Calu3 (cell line): Measurements from ENCODE around the gene TRIML2. TPM values are rescaled to one million over a fixed set of nuclear protein-coding genes. Genes with fewer than 3 reads are reported as not detected.

Experiments
- BruUV-seq: library from RNA; stranded (reverse); fragments of 400-500 nt; replicated peaks from 2 replicates; lab custom pipeline; 2021; lab: Mats Ljungman, UMichigan
- CTCF ChIA-PET: fragments of 300-600 bp; sonication (Branson Sonifier 250); formaldehyde crosslinking; loops from one replicate; lab custom pipeline; 2022; ENCODE audit warnings: antibody characterized with exemption; lab: Charles Lee
- DNase-seq: peaks from one replicate; pipeline ENCODE4 v3.0.0; 2022
- H3K27ac Mint-ChIP-seq: one replicate; pipeline ENCODE4 v1.8.0; 2022; ENCODE audit warnings: mixed read lengths; ENCODE audit not compliant: unreplicated experiment
- H3K27me3 Mint-ChIP-seq: one replicate; pipeline ENCODE4 v1.8.0; 2022; ENCODE audit warnings: mixed read lengths; ENCODE audit not compliant: unreplicated experiment
- H3K36me3 Mint-ChIP-seq: one replicate; pipeline ENCODE4 v1.8.0; 2022; ENCODE audit warnings: mild to moderate bottlenecking, moderate library complexity, mixed read lengths; ENCODE audit not compliant: insufficient read depth, unreplicated experiment
- H3K4me1 Mint-ChIP-seq: one replicate; pipeline ENCODE4 v1.8.0; 2022; ENCODE audit warnings: mild to moderate bottlenecking, low read depth, mixed read lengths; ENCODE audit not compliant: unreplicated experiment
- H3K4me3 Mint-ChIP-seq: one replicate; pipeline ENCODE4 v1.8.0; 2022; ENCODE audit warnings: mild to moderate bottlenecking, low read depth, moderate library complexity, mixed read lengths; ENCODE audit not compliant: unreplicated experiment
- H3K9me3 Mint-ChIP-seq: one replicate; pipeline ENCODE4 v1.8.0; 2022; ENCODE audit warnings: low read depth, mixed read lengths; ENCODE audit not compliant: unreplicated experiment
- CTCF ChIP-seq: fragments of 200-600 bp; IDR thresholded peaks from one replicate; pipeline ENCODE4 v1.8.0; 2022; ENCODE audit warnings: antibody characterized with exemption; ENCODE audit not compliant: unreplicated experiment
- intact Hi-C: fragments of 100-400 bp; cut with micrococcal nuclease; formaldehyde crosslinking; loops from one replicate; pipeline ENCODE4 v1.10.0; 2022; ENCODE audit not compliant: unreplicated experiment
- total RNA-seq: library from RNA; stranded (reverse); gene quantifications from 2 replicates; pipeline ENCODE4 v1.2.3, GENCODE V29; 2022

Gene TRIML2
- total RNA-seq, 1 experiment from 2014 or later = not detected

GRCh38 chr4:188139671-188140070 is 30.3 kb upstream of the TRIML2 start:
- H3K27ac Mint-ChIP-seq = no peak overlapping the region
- H3K27me3 Mint-ChIP-seq = no peaks in the 10 kb centered on the region
- DNase-seq = no peak
- no peak for TF ChIP-seq CTCF
- intact Hi-C loops = no loop called here
- H3K9me3 Mint-ChIP-seq = no peaks in the 10 kb centered on the region
- no TSS peak for BruUV-seq
- no peaks in the 10 kb centered on the region for H3K4me1 Mint-ChIP-seq
- CTCF ChIA-PET = no interaction called here
- H3K36me3 Mint-ChIP-seq = no peaks in the 10 kb centered on the region
- H3K4me3 Mint-ChIP-seq = no peak overlapping the region

GRCh38 chr4:188139141-188139540 is 29.7 kb upstream of the TRIML2 start, which contains the start of gene TRIML1:
Gene TRIML1 (plus strand): TSS chr4:188139441. CDS start chr4:188139559, 118 bp downstream.
- Mint-ChIP-seq H3K9me3 (no peaks in the 10 kb centered on the region), H3K4me3 (no peak within 1 kb of the TSS), H3K36me3 (no peaks in the 10 kb centered on the region), H3K27ac (no peak within 1 kb of the TSS), H3K27me3 (no peaks in the 10 kb centered on the region), H3K4me1 (no peaks in the 10 kb centered on the region)
- CTCF ChIA-PET = no interaction called here
- DNase-seq = no peak
- TF ChIP-seq CTCF = no peak
- no TSS peak for BruUV-seq
- intact Hi-C loops = no loop called here

- CTCF ChIA-PET = no interaction called here
- BruUV-seq = no TSS peak
- Mint-ChIP-seq H3K27me3 (no peaks in the 10 kb centered on the region), H3K9me3 (no peaks in the 10 kb centered on the region), H3K4me3 (no peak overlapping the region), H3K36me3 (no peaks in the 10 kb centered on the region), H3K27ac (no peak overlapping the region), H3K4me1 (no peaks in the 10 kb centered on the region)
- no peak for DNase-seq
- no peak for TF ChIP-seq CTCF
- intact Hi-C loops = no loop called here
These were observed 28.8 kb upstream of the TRIML2 start for GRCh38 chr4:188138227-188138626.

GRCh38 chr4:188132232-188132631 is 22.8 kb upstream of the TRIML2 start:
- Mint-ChIP-seq H3K4me1 (peaks cover 4% of the 10 kb centered on the region), H3K9me3 (no peaks in the 10 kb centered on the region), H3K27me3 (no peaks in the 10 kb centered on the region), H3K36me3 (peaks cover 5% of the 10 kb centered on the region), H3K4me3 (no peak overlapping the region), H3K27ac (no peak overlapping the region)
- BruUV-seq = no TSS peak
- CTCF ChIA-PET = no interaction called here
- no peak for TF ChIP-seq CTCF
- intact Hi-C loops = no loop called here
- DNase-seq = no peak
